Measurements from ENCODE around the gene CRYBB3. TPM values are rescaled to one million over a fixed set of nuclear protein-coding genes. Genes with fewer than 3 reads are reported as not detected.

Gene CRYBB3
- total RNA-seq, 4 donors from 2014 or later = not detected

DNA sequence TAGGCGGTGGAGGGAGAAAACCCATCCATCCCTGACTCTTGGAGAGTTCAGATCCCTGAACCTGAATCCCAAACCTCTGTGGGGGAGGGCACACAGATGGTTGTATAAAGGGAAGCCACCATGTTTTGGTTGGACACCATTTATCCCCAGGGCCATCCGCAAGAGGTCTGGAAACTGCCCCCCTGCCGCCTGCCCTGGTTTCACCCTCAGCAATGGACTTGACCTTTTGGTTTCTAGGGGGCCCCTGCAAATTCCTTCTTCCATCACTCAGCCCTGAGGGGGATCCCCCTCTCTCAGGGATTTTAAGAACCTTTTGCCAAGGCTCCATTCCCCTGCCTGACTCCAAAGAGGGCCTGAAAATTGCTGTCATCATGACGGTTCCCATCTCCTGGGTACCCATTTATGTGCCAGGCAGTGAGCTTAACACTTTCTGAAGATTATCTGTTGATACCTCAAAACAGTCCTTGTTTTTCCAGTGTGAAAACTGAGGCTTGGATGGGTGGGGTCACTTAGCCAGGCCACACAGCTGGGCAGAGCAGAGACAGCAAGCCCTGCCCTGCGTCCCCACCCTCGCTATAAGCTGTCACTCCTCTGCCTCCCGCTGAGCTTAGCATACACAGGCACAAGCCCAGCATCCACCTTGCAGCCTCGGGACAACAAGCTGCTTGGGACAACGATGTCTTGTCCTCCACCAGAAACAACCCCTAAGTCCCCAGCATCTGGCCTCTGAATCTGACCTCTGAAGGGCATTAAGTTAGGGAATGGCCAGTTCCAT, 33.2 kb upstream of the CRYBB3 start:
- Histone ChIP-seq H3K9me3 (no peaks in the 10 kb centered on the region), H3K4me3 (no peak overlapping the region), H3K27me3 (no peaks in the 10 kb centered on the region), H3K36me3 (peaks cover 0 to 10% of the 10 kb centered on the region in 2 donors), H3K27ac (peak overlapping the region in 2 of 4 donors; percentile 56 to 72), H3K4me1 (peaks cover 0 to 33% (median 7%) of the 10 kb centered on the region in 3 donors)
- no peak for ATAC-seq
- TF ChIP-seq, protein P1, sequence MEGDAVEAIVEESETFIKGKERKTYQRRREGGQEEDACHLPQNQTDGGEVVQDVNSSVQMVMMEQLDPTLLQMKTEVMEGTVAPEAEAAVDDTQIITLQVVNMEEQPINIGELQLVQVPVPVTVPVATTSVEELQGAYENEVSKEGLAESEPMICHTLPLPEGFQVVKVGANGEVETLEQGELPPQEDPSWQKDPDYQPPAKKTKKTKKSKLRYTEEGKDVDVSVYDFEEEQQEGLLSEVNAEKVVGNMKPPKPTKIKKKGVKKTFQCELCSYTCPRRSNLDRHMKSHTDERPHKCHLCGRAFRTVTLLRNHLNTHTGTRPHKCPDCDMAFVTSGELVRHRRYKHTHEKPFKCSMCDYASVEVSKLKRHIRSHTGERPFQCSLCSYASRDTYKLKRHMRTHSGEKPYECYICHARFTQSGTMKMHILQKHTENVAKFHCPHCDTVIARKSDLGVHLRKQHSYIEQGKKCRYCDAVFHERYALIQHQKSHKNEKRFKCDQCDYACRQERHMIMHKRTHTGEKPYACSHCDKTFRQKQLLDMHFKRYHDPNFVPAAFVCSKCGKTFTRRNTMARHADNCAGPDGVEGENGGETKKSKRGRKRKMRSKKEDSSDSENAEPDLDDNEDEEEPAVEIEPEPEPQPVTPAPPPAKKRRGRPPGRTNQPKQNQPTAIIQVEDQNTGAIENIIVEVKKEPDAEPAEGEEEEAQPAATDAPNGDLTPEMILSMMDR (IDR thresholded peaks at IDR 0.05) = no peak
- TF ChIP-seq POLR2A (IDR thresholded peaks at IDR 0.05) = no peak
- TF ChIP-seq POLR2AphosphoS5 (IDR thresholded peaks at IDR 0.05) = no peak
- no peak for TF ChIP-seq EP300 (IDR thresholded peaks at IDR 0.05)
- WGBS, 2 donors (ENCODE audit: low coverage in 1 of 2) = 60 to 90% methylated on average over 2 to 4 of the region's 9 CpGs

GRCh38 chr22:25167082-25167481, 32.6 kb upstream of the CRYBB3 start:
- TF ChIP-seq POLR2A (IDR thresholded peaks at IDR 0.05) = no peak
- TF ChIP-seq POLR2AphosphoS5 (IDR thresholded peaks at IDR 0.05) = no peak
- TF ChIP-seq, protein P1 (IDR thresholded peaks at IDR 0.05) = no peak
- no peak for TF ChIP-seq EP300 (IDR thresholded peaks at IDR 0.05)
- no peak overlapping the region for H3K27ac ChIP-seq
- ATAC-seq = no peak
- no peak overlapping the region for H3K4me3 ChIP-seq
- peaks cover 0 to 33% (median 7%) of the 10 kb centered on the region in 3 donors for H3K4me1 ChIP-seq
- H3K27me3 ChIP-seq = no peaks in the 10 kb centered on the region
- H3K36me3 ChIP-seq = peaks cover 0 to 16% of the 10 kb centered on the region in 2 donors
- 81 to 94% methylated on average over 2 to 4 of the region's 7 CpGs for WGBS, 2 donors (ENCODE audit: low coverage in 1 of 2)
- no peaks in the 10 kb centered on the region for H3K9me3 ChIP-seq

- TF ChIP-seq EP300 (IDR thresholded peaks at IDR 0.05) = no peak
- TF ChIP-seq, protein P1 (IDR thresholded peaks at IDR 0.05) = no peak
- no peak for TF ChIP-seq POLR2A (IDR thresholded peaks at IDR 0.05)
- no peak for TF ChIP-seq POLR2AphosphoS5 (IDR thresholded peaks at IDR 0.05)
- peaks cover 0 to 33% (median 7%) of the 10 kb centered on the region in 3 donors for H3K4me1 ChIP-seq
- 40 to 100% methylated on average over 1 to 2 of the region's 14 CpGs for WGBS, 2 donors (ENCODE audit: low coverage in 1 of 2)
- no peak for ATAC-seq
- H3K9me3 ChIP-seq = no peaks in the 10 kb centered on the region
- no peaks in the 10 kb centered on the region for H3K27me3 ChIP-seq
- H3K36me3 ChIP-seq = peaks cover 0 to 26% of the 10 kb centered on the region in 2 donors
- no peak overlapping the region for H3K4me3 ChIP-seq
- H3K27ac ChIP-seq = no peak overlapping the region
These were observed 31.6 kb upstream of the CRYBB3 start for GRCh38 chr22:25167834-25168601.

DNA sequence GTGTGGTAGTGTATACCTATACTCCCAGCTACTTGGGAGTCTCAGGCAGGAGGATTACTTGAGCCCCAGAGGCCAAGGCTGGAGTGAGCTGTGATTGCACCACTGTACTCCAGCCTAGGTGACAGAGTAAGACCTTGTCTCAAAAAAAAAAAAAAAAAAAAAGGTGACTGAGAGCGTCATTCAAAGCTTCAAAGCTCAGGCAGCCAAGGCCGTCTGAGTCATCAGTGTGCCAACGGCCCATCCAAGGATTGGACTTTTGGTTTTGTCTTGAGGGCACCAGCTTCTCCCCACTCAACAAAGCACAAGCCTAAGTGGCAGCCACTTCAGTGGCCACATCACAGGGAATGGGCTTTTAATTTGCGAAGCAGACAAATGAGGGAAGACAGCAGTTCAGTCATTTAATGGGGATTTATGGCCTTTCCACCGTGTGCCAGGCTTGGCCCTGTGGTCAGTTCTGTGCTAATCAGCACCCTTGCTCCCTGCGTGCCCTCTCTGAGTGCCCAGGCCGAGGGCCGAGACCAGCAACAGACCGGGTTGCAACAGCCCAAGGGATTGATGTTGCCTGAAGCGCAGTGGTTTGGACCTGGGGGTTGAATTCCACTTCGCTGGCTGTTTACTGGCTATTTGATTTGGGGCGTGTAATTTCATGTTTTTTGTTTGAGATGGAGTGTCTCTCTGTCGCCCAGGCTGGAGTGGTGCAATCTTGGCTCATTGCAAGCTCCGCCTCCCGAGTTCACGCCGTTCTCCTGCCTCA, 30.2 kb upstream of the CRYBB3 start:
- 85 to 90% methylated on average over 9 to 10 of the region's 17 CpGs for WGBS, 2 donors (ENCODE audit: low coverage in 1 of 2)
- Histone ChIP-seq H3K27ac (no peak overlapping the region), H3K9me3 (no peaks in the 10 kb centered on the region), H3K36me3 (peaks cover 0 to 38% of the 10 kb centered on the region in 2 donors), H3K4me3 (no peak overlapping the region), H3K4me1 (peaks cover 0 to 22% (median 7%) of the 10 kb centered on the region in 3 donors), H3K27me3 (no peaks in the 10 kb centered on the region)
- ATAC-seq = no peak
- TF ChIP-seq, protein P1 (IDR thresholded peaks at IDR 0.05) = no peak
- no peak for TF ChIP-seq POLR2AphosphoS5 (IDR thresholded peaks at IDR 0.05)
- no peak for TF ChIP-seq POLR2A (IDR thresholded peaks at IDR 0.05)
- TF ChIP-seq EP300 (IDR thresholded peaks at IDR 0.05) = no peak
